Measurements from ENCODE around the gene SLC15A5. TPM values are rescaled to one million over a fixed set of nuclear protein-coding genes. Genes with fewer than 3 reads are reported as not detected.

Gene SLC15A5
- total and polyA plus RNA-seq, 2 of the 8 experiments (the other 6 are each of a cell fraction or from before 2014, with no cell fraction given), result not detected

DNA sequence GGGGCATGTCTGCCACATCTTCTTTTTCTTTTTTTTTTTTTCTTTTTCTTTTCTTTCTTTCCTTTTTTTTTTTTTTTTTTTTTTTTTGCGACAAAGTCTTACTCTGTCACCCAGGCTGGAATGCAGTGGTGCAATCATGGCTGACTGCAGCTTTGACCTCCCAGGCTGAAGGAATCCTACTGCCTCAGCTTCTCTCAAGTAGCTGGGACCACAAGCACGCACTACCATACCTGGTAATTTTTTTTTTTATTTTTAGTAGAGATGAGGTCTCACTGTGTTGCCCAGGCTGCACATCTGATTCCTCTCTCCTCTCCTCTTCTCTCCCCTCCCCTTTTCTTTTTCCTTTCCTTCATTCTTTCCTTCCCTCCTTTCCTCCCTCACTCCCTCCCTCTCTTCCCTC, 18.5 kb downstream of the SLC15A5 start:
- Histone ChIP-seq H2BK5ac (ENCODE audit: low read depth, low read length) (no peak overlapping the region), H3K14ac (ENCODE audit: insufficient read length) (no peak overlapping the region), H4K91ac (replicated peaks; ENCODE audit: insufficient read length, low read length) (no peak overlapping the region), H3K9me3 (ENCODE audit: insufficient read depth in 2 of 2, low read depth in 1 of 2, low read length in 1 of 2) (peaks cover 8 to 10% of the 10 kb centered on the region in 2 experiments; a peak in 3 of 4 replicates), H2BK12ac (ENCODE audit: low read depth, low read length) (no peak overlapping the region), H3K23ac (ENCODE audit: insufficient read length) (no peak overlapping the region), H2AFZ (ENCODE audit: low read length) (no peak overlapping the region), H3K4me2 (ENCODE audit: insufficient read depth in 1 of 2, low read depth in 2 of 2, low read length in 2 of 2) (no peak overlapping the region), H3K56ac (replicated peaks; ENCODE audit: insufficient read length, low read depth, low read length) (no peak overlapping the region), H3K79me2 (ENCODE audit: control insufficient read depth in 1 of 2, insufficient read depth in 2 of 2, low read length in 2 of 2) (no peaks in the 10 kb centered on the region), H3K27ac (ENCODE audit: low read depth, low read length) (no peak overlapping the region), H3K4me3 (ENCODE audit: extremely low read depth in 1 of 4, insufficient read depth in 2 of 4, low read depth in 3 of 4, low read length in 4 of 4) (no peak overlapping the region), H2BK20ac (ENCODE audit: low read length) (no peak overlapping the region), H4K5ac (ENCODE audit: insufficient read length, low read depth, low read length) (no peak overlapping the region), H2BK15ac (ENCODE audit: low read length) (no peak overlapping the region), H3K36me3 (ENCODE audit: control insufficient read depth in 2 of 4, insufficient read depth in 4 of 4, low read length in 3 of 4) (no peaks in the 10 kb centered on the region), H3K9ac (replicated peaks in 1 of 4; ENCODE audit: extremely low read depth in 1 of 4, low read depth in 3 of 4, low read length in 3 of 4) (no peak overlapping the region), H2BK120ac (replicated peaks; ENCODE audit: low read depth, low read length) (no peak overlapping the region), H3K4ac (replicated peaks; ENCODE audit: insufficient read length, low read depth, low read length) (no peak overlapping the region), H2AK5ac (ENCODE audit: low read depth, low read length) (no peak overlapping the region), H3K4me1 (replicated peaks in 1 of 4; ENCODE audit: control insufficient read depth in 3 of 4, insufficient read depth in 4 of 4, low read length in 3 of 4) (no peaks in the 10 kb centered on the region), H4K8ac (ENCODE audit: extremely low read depth, insufficient read depth, low read length) (no peak overlapping the region), H4K20me1 (replicated peaks in 1 of 2; ENCODE audit: control insufficient read depth in 1 of 2, insufficient read depth in 2 of 2, low read length in 2 of 2) (no peaks in the 10 kb centered on the region), H3K18ac (ENCODE audit: extremely low read depth, low read length) (no peak overlapping the region), H3K27me3 (replicated peaks in 1 of 4; ENCODE audit: control insufficient read depth in 3 of 4, extremely low read depth in 1 of 4, insufficient read depth in 3 of 4, low read length in 3 of 4) (no peaks in the 10 kb centered on the region), H3K23me2 (ENCODE audit: low read depth, low read length) (no peaks in the 10 kb centered on the region), H3K79me1 (ENCODE audit: low read depth, low read length) (no peaks in the 10 kb centered on the region)
- CTCF ChIA-PET (ENCODE audit: partially characterized antibody), result no interaction called here
- FAIRE-seq (no peak), DNase-seq (ENCODE audit: low read depth in 1 of 2, low spot score in 2 of 2) (no peak)
- POLR2A ChIA-PET (ENCODE audit: partially characterized antibody), result no interaction called here
- no CpG with 5 or more reads among the region's 2 CpGs for WGBS, 2 experiments (ENCODE audit: extremely low coverage in 1 of 2, insufficient coverage in 1 of 2, insufficient read length in 1 of 2, insufficient replicate concordance in 2 of 2, low coverage in 1 of 2, low lambda C conversion rate in 2 of 2, missing lambda C conversion rate in 1 of 2)
- TF ChIP-seq SIN3A (conservative IDR thresholded peaks at IDR 0.05 in 1 of 2, IDR thresholded peaks at IDR 0.05 in 1 of 2; ENCODE audit: low read depth in 1 of 2, low read length in 2 of 2) (no peak), KDM5A (IDR thresholded peaks at IDR 0.05; ENCODE audit: low read length) (no peak), CBX5 (IDR thresholded peaks at IDR 0.05; ENCODE audit: low read depth, low read length) (no peak), CEBPB (IDR thresholded peaks at IDR 0.05; ENCODE audit: low read depth, low read length) (no peak), BCL11A (IDR thresholded peaks at IDR 0.05; ENCODE audit: low read depth in 2 of 2, low read length in 2 of 2) (no peak), EZH2 (IDR thresholded peaks at IDR 0.05; ENCODE audit: low read depth, low read length, severe bottlenecking) (no peak), RBBP5 (IDR thresholded peaks at IDR 0.05; ENCODE audit: borderline replicate concordance, low read depth, low read length) (no peak), JUN (IDR thresholded peaks at IDR 0.05; ENCODE audit: low read depth, low read length) (no peak), TCF12 (IDR thresholded peaks at IDR 0.05; ENCODE audit: low read depth, low read length) (no peak), POLR2A (IDR thresholded peaks at IDR 0.05; ENCODE audit: control extremely low read depth in 1 of 2, low read depth in 2 of 2, low read length in 2 of 2) (no peak), POU5F1 (IDR thresholded peaks at IDR 0.05; ENCODE audit: low read depth, low read length) (no peak), SP4 (IDR thresholded peaks at IDR 0.05; ENCODE audit: low read length) (no peak)
- TF ChIP-seq, protein P1, sequence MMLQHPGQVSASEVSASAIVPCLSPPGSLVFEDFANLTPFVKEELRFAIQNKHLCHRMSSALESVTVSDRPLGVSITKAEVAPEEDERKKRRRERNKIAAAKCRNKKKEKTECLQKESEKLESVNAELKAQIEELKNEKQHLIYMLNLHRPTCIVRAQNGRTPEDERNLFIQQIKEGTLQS (IDR thresholded peaks at IDR 0.05; ENCODE audit: insufficient read depth, low read depth, low read length), result no peak

All from H1 (cell line).